Measurements from ENCODE around the gene ARHGAP6.

ARHGAP6 gene

GRCh38 chrX:11282043-11282442, 383.7 kb downstream of the ARHGAP6 start:
- H3K36me3 ChIP-seq (ENCODE audit: insufficient read depth) = no peaks in the 10 kb centered on the region
- H3K4me1 ChIP-seq (ENCODE audit: low read depth, poor library complexity, severe bottlenecking) = no peaks in the 10 kb centered on the region
- H3K4me2 ChIP-seq = no peak overlapping the region
- H4K20me1 ChIP-seq (ENCODE audit: insufficient read depth) = no peaks in the 10 kb centered on the region
- no peak overlapping the region for H3K4me3 ChIP-seq (IDR thresholded peaks at IDR 0.05; ENCODE audit: insufficient read depth, low read depth, low read length)
- H3K79me2 ChIP-seq (ENCODE audit: insufficient read depth, low read depth) = no peaks in the 10 kb centered on the region
- H3K9ac ChIP-seq = no peak overlapping the region
- H2AFZ ChIP-seq (ENCODE audit: low read depth) = no peak overlapping the region
- H3K27ac ChIP-seq = no peak overlapping the region
- no peaks in the 10 kb centered on the region for H3K27me3 ChIP-seq (ENCODE audit: insufficient read depth, low read depth)
- no peak for TF ChIP-seq CTCF (conservative IDR thresholded peaks at IDR 0.05; ENCODE audit: low read depth, low read length)

GRCh38 chrX:11273544-11273943, 392.2 kb downstream of the ARHGAP6 start:
- no peak overlapping the region for H3K4me2 ChIP-seq
- H2AFZ ChIP-seq (ENCODE audit: low read depth) = no peak overlapping the region
- no peak overlapping the region for H3K9ac ChIP-seq
- H4K20me1 ChIP-seq (ENCODE audit: insufficient read depth) = no peaks in the 10 kb centered on the region
- H3K36me3 ChIP-seq (ENCODE audit: insufficient read depth) = no peaks in the 10 kb centered on the region
- no peaks in the 10 kb centered on the region for H3K27me3 ChIP-seq (ENCODE audit: insufficient read depth, low read depth)
- TF ChIP-seq CTCF (conservative IDR thresholded peaks at IDR 0.05; ENCODE audit: low read depth, low read length) = no peak
- no peaks in the 10 kb centered on the region for H3K79me2 ChIP-seq (ENCODE audit: insufficient read depth, low read depth)
- no peak overlapping the region for H3K27ac ChIP-seq
- no peak overlapping the region for H3K4me3 ChIP-seq (IDR thresholded peaks at IDR 0.05; ENCODE audit: insufficient read depth, low read depth, low read length)
- H3K4me1 ChIP-seq (ENCODE audit: low read depth, poor library complexity, severe bottlenecking) = peaks cover 29% of the 10 kb centered on the region

GRCh38 chrX:11272863-11273262, 392.9 kb downstream of the ARHGAP6 start:
- Histone ChIP-seq H4K20me1 (ENCODE audit: insufficient read depth) (no peaks in the 10 kb centered on the region), H3K27ac (no peak overlapping the region), H3K36me3 (ENCODE audit: insufficient read depth) (no peaks in the 10 kb centered on the region), H3K4me3 (IDR thresholded peaks at IDR 0.05; ENCODE audit: insufficient read depth, low read depth, low read length) (no peak overlapping the region), H2AFZ (ENCODE audit: low read depth) (no peak overlapping the region), H3K79me2 (ENCODE audit: insufficient read depth, low read depth) (no peaks in the 10 kb centered on the region), H3K4me2 (no peak overlapping the region), H3K27me3 (ENCODE audit: insufficient read depth, low read depth) (no peaks in the 10 kb centered on the region), H3K4me1 (ENCODE audit: low read depth, poor library complexity, severe bottlenecking) (peaks cover 29% of the 10 kb centered on the region), H3K9ac (no peak overlapping the region)
- no peak for TF ChIP-seq CTCF (conservative IDR thresholded peaks at IDR 0.05; ENCODE audit: low read depth, low read length)

GRCh38 chrX:11272290-11272689, 393.4 kb downstream of the ARHGAP6 start:
- no peaks in the 10 kb centered on the region for H3K27me3 ChIP-seq (ENCODE audit: insufficient read depth, low read depth)
- H4K20me1 ChIP-seq (ENCODE audit: insufficient read depth) = no peaks in the 10 kb centered on the region
- no peak overlapping the region for H3K27ac ChIP-seq
- no peak overlapping the region for H2AFZ ChIP-seq (ENCODE audit: low read depth)
- no peak overlapping the region for H3K4me2 ChIP-seq
- TF ChIP-seq CTCF (conservative IDR thresholded peaks at IDR 0.05; ENCODE audit: low read depth, low read length) = no peak
- no peak overlapping the region for H3K9ac ChIP-seq
- H3K79me2 ChIP-seq (ENCODE audit: insufficient read depth, low read depth) = no peaks in the 10 kb centered on the region
- no peak overlapping the region for H3K4me3 ChIP-seq (IDR thresholded peaks at IDR 0.05; ENCODE audit: insufficient read depth, low read depth, low read length)
- peaks cover 29% of the 10 kb centered on the region for H3K4me1 ChIP-seq (ENCODE audit: low read depth, poor library complexity, severe bottlenecking)
- no peaks in the 10 kb centered on the region for H3K36me3 ChIP-seq (ENCODE audit: insufficient read depth)
